ENCODE data around the gene RIN1.

Gene RIN1

DNA sequence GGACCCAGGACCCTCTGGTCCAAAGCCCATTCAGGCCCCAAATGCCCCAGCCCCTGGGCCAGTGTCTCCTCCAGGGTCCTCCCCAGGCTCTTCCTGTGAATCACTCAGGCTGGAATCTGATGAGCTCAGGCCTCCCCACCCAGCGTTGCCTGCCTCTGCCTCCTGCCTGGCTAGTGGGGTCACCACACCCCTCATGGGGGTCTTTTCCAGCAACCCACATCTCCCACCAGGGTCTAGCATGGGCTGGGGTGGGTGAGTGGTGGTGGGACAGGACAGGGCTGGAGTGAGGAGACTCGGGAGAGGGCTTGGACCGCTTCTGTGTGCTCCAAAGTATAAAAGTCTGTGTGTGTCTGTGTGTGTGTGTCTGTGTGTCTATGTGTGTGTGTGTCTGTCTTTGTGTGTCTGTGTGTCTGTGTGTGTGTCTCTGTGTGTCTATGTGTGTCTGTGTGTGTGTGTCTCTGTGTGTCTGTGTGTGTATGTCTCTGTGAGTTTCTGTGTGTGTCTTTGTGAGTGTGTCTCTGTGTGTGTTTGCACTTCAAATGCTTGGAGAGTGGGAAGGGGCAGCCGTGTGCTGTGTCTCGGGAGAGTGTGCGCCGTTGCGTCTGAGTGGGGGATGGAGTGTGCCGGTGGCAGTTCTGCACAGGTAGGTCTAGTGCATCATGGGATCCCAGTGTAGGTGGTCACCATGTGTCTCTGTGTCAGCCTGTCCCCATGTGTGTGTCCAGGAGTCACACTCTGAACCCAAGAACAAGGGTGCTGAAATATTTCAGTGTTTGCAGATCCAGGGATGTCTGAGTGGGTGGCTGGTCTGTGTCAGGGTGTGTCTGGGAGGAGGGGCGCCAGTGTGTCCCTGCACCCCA, 8.8 kb downstream of the RIN1 start:
- no peak for TF ChIP-seq POLR2AphosphoS5 (IDR thresholded peaks at IDR 0.05; ENCODE audit: low read depth, low read length)
- no peak for TF ChIP-seq TAF1 (IDR thresholded peaks at IDR 0.05; ENCODE audit: borderline replicate concordance, insufficient read depth, low read length)
- no peak for TF ChIP-seq SIN3A (IDR thresholded peaks at IDR 0.05; ENCODE audit: borderline replicate concordance, insufficient read depth, low read length)
- no peak for TF ChIP-seq FOXP2 (optimal IDR thresholded peaks at IDR 0.05; ENCODE audit: borderline replicate concordance, extremely low read depth, extremely low read length, insufficient read depth)
- TF ChIP-seq, protein P1, sequence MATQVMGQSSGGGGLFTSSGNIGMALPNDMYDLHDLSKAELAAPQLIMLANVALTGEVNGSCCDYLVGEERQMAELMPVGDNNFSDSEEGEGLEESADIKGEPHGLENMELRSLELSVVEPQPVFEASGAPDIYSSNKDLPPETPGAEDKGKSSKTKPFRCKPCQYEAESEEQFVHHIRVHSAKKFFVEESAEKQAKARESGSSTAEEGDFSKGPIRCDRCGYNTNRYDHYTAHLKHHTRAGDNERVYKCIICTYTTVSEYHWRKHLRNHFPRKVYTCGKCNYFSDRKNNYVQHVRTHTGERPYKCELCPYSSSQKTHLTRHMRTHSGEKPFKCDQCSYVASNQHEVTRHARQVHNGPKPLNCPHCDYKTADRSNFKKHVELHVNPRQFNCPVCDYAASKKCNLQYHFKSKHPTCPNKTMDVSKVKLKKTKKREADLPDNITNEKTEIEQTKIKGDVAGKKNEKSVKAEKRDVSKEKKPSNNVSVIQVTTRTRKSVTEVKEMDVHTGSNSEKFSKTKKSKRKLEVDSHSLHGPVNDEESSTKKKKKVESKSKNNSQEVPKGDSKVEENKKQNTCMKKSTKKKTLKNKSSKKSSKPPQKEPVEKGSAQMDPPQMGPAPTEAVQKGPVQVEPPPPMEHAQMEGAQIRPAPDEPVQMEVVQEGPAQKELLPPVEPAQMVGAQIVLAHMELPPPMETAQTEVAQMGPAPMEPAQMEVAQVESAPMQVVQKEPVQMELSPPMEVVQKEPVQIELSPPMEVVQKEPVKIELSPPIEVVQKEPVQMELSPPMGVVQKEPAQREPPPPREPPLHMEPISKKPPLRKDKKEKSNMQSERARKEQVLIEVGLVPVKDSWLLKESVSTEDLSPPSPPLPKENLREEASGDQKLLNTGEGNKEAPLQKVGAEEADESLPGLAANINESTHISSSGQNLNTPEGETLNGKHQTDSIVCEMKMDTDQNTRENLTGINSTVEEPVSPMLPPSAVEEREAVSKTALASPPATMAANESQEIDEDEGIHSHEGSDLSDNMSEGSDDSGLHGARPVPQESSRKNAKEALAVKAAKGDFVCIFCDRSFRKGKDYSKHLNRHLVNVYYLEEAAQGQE (IDR thresholded peaks at IDR 0.05; ENCODE audit: insufficient read depth in 1 of 2, low read depth in 2 of 2, low read length in 2 of 2), result no peak

DNA sequence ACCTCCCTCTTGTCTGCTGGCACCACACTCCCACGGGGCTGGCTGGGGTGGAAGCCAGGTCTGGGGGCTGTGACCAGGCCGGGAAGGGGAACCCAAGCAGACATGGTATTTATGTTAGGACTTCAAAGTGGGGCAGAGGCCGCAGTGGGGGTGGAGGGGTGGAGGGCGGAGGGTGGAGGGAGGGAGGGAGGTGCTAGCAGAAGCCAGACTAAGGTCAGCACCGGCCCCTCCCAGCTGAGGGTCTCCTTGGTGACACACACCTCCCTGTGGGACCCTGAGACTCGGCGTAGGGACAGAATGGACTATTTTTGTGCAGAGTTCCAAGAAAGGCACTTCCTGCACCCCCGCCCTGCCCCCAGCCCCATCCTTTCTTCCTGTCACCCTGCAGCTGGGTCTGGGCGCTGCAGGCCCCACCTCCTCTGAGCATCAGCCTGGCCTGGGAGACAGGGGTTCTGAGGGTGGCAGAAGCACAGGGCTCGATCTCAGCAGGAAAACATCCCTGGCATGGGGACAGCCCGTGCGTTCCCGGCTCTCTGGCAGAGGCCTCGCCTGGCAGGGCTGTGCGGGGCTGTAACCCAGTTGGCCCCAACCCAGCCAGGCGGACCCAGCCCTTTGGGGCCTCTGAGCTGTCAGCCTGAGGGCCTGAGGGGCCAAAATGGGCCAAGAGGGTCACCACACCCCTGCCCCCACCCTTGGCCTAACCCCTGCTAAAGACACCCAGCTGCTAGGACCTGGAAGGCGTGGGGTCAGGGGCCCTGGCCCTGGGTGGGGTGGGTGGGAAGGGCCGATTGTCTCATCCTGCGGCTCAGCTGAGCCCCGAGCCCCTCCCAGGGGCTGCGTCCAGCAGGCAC, 9.7 kb downstream of the RIN1 start:
- TF ChIP-seq, protein P1 (IDR thresholded peaks at IDR 0.05; ENCODE audit: insufficient read depth in 1 of 2, low read depth in 2 of 2, low read length in 2 of 2), result no peak
- TF ChIP-seq TAF1 (IDR thresholded peaks at IDR 0.05; ENCODE audit: borderline replicate concordance, insufficient read depth, low read length), result no peak
- TF ChIP-seq SIN3A (IDR thresholded peaks at IDR 0.05; ENCODE audit: borderline replicate concordance, insufficient read depth, low read length), result no peak
- TF ChIP-seq FOXP2 (optimal IDR thresholded peaks at IDR 0.05; ENCODE audit: borderline replicate concordance, extremely low read depth, extremely low read length, insufficient read depth), result no peak
- TF ChIP-seq POLR2AphosphoS5 (IDR thresholded peaks at IDR 0.05; ENCODE audit: low read depth, low read length), result no peak

- TF ChIP-seq FOXP2 (optimal IDR thresholded peaks at IDR 0.05; ENCODE audit: borderline replicate concordance, extremely low read depth, extremely low read length, insufficient read depth) (no peak), SIN3A (IDR thresholded peaks at IDR 0.05; ENCODE audit: borderline replicate concordance, insufficient read depth, low read length) (no peak), POLR2AphosphoS5 (IDR thresholded peaks at IDR 0.05; ENCODE audit: low read depth, low read length) (no peak), TAF1 (IDR thresholded peaks at IDR 0.05; ENCODE audit: borderline replicate concordance, insufficient read depth, low read length) (no peak)
- TF ChIP-seq, protein P1 (IDR thresholded peaks at IDR 0.05; ENCODE audit: insufficient read depth in 1 of 2, low read depth in 2 of 2, low read length in 2 of 2), result no peak
These were observed 11.0 kb downstream of the RIN1 start for GRCh38 chr11:66325263-66325671.

DNA sequence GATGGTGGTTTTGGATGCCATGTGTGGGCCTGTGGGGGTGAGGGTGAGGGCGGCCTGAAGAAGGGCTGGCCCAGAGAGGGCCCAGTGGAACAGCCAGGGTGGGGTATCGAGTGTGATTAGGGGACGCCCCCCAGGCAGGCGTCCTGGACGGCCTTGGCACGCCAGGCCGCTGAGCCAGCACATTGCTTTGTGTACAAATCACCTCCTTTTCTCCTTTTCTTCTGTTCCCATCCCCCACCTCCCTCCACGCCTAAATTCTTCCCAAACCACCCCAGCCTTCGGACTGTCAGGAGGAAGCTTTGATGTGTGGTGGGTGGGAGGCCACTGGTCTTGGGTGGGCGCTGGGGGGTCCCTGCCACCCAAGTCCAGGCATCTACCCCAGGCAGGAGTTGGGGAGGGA, 11.6 kb downstream of the RIN1 start:
- TF ChIP-seq SIN3A (IDR thresholded peaks at IDR 0.05; ENCODE audit: borderline replicate concordance, insufficient read depth, low read length), result no peak
- TF ChIP-seq POLR2AphosphoS5 (IDR thresholded peaks at IDR 0.05; ENCODE audit: low read depth, low read length), result no peak
- no peak for TF ChIP-seq TAF1 (IDR thresholded peaks at IDR 0.05; ENCODE audit: borderline replicate concordance, insufficient read depth, low read length)
- TF ChIP-seq, protein P1 (IDR thresholded peaks at IDR 0.05; ENCODE audit: insufficient read depth in 1 of 2, low read depth in 2 of 2, low read length in 2 of 2), result no peak
- no peak for TF ChIP-seq FOXP2 (optimal IDR thresholded peaks at IDR 0.05; ENCODE audit: borderline replicate concordance, extremely low read depth, extremely low read length, insufficient read depth)
